Suppressor macrophage (primary cell): ENCODE data around the gene CFAP44.
"Not testable (repeated sequence)": the region's sequence is repeated elsewhere in the genome, so short reads cannot be mapped to it uniquely, and the experiment has no call there.

Source experiments
- DNase-seq, 4 experiments: peaks; one replicate each; pipeline ENCODE4 v3.0.0-alpha.2; 2020 to 2022
- total RNA-seq, 17 experiments: gene quantifications; one replicate each; lab custom pipeline; 2026; ENCODE audit warnings: mixed read lengths in 6 of 17, inconsistent platforms in 3 of 17; lab: John Stamatoyannopoulos, UW

CFAP44 gene, protein sequence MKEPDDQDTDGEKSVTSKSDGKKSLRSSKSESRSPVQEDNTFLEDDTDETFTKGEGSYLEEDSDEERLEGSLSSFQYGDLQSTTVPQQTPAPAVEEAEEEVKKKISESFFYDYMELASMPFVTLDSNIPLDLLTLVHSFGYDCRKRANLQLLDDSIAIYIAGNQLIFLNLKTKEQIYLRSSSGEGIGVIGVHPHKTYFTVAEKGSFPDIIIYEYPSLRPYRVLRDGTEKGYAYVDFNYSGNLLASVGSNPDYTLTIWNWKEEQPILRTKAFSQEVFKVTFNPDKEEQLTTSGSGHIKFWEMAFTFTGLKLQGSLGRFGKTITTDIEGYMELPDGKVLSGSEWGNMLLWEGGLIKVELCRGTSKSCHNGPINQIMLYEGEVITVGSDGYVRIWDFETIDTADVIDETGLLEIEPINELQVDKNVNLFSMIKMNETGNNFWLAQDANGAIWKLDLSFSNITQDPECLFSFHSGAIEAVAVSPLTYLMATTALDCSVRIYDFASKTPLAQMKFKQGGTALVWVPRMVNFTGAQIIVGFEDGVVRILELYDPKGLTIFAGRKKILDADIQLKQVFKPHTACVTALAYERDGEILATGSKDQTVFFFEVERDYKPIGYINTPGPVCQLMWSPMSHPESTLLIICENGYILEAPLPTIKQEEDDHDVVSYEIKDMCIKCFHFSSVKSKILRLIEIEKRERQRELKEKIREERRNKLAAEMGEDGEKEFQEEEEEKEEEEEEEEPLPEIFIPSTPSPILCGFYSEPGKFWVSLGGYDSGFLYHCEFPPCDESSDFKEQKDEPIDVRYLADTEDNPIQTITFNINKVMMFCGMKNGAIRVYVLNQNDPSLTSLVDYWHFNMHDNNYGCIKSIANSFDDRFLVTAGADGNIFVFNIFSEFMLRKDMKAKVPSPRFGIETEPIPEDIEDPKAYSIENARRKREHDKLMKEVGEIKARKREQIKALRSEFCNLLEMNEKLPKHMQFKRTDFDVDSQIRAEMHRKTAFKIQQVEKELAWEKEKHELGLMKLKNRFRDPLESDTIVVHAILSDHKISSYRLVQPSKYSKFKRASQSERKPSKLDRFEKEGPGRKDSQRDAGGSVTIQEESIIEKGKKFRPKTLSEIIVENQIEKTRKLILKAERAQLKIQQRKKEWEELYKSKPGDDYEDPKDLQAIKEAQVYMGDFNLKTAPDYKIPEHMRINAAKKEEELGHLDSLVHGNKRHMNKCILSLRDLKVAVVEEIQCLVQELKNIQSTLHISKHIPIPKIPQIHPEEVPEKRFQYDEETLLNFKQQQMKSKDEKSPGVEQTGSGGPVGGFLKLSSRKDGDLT (N-terminal part only)
- 0.35 to 8.5 (median 3.6) reads per million in 17 experiments for total RNA-seq

- DNase-seq = peak; percentile 58 to 84 (median 67)
Measured at GRCh38 chr3:113441051-113441770, at the start of gene CFAP44. TSS of gene CFAP44 (minus strand) at chr3:113441493. CDS start at chr3:113433664, 7,829 bp downstream.

DNA sequence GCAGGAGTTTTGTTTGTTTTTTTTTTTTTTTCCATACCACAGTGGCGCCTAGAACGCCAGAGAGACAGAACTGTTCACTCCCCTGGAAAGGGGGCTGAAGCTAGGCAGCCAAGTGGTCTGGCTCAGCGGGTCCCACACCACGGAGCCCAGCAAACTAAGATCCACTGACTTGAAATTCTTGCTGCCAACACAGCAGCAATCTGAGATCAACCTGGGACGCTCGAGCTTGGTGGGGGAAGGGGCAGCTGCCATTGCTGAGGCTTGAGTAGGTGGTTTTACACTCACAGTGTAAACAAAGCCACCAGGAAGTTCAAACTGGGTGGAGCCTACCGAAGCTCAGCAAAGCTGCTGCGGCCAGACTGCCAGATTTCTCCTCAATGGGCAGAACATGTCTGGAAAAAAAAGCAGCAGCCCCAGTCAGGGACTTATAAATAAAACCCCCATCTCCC, 43.9 kb upstream of the CFAP44 start:
- DNase-seq = no peak

- DNase-seq = no peak
Measured at GRCh38 chr3:113468539-113468938, 27.2 kb upstream of the CFAP44 start.

- no peak for DNase-seq
Measured at GRCh38 chr3:113461488-113461887, 20.2 kb upstream of the CFAP44 start.

DNA sequence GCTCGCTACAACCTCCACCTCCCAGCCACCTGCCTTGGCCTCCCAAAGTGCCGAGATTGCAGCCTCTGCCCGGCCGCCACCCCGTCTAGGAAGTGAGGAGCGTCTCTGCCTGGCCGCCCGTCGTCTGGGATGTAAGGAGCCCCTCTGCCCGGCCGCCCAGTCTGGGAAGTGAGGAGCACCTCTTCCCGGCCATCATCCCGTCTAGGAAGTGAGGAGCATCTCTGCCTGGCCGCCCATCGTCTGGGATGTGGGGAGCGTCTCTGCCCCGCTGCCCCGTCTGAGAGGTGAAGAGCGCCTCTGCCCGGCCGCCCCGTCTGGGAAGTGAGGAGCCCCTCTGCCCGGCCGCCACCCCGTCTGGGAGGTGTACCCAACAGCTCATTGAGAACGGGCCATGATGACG, 17.3 kb upstream of the CFAP44 start:
- not testable (repeated sequence) for DNase-seq

DNA sequence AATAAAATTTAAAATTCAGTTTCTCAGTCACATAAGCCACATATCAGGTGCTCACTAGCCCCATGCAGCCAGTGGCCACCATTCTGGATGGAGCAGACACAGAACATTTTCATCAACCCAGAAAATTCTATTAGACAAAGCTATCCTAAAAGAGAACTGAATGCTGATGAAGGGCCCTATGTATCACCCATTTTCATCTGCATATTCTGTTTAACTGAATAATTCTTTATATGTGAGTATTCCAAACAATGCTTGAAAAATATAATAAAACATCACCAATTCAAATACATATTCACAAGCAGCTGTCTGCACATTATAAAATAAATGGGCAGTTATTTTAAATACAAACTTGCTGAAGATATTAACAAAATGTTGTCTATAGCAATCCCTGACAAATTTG, 14.2 kb upstream of the CFAP44 start:
- no peak for DNase-seq

GRCh38 chr3:113454630-113455029, 13.3 kb upstream of the CFAP44 start:
- DNase-seq = no peak

DNA sequence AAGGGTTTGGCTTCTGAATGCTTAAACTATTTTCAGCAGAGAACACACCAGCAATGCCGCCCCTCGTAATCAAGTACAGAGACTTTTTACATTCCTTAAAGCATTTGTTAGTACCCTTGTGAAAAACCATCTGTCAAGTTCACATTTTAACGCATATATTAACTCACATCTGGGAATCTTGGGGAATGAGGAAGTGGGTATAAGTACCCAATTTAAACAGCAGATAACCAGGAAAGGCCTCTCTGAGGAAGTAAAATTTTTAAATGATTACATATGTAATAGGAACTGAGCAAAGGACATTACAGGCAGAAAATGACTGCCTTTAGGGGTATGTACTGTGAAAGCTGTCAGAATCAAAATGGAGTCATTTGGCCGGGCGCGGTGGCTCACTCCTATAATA, 12.8 kb upstream of the CFAP44 start:
- DNase-seq = peak in 2 of 4 experiments; percentile 10 to 23

DNA sequence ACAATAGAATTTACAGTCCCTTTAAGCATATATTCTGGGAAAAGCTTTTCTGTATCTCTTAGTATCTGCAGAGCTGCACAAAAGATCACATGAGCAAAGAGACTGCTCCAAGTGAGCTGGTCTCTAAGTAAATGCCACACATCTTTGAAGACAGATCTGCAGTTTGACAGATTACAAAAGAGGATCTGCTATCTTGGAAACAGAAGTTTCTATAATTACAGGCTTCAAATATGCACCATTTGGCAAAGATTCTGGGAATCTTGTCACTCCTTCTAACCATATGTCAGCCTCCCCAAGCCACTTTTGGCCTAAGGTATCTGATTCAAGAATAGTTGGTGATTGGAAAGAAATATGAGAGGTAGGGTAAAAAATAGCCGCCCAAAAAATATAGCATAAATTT, 9.6 kb upstream of the CFAP44 start:
- DNase-seq = no peak

GRCh38 chr3:113439606-113440005, 1.7 kb downstream of the CFAP44 start:
- DNase-seq = no peak

- DNase-seq = no peak
Measured at GRCh38 chr3:113438224-113438623, 3.1 kb downstream of the CFAP44 start.

- DNase-seq = no peak
Measured at GRCh38 chr3:113437411-113437810, 3.9 kb downstream of the CFAP44 start.

- DNase-seq = no peak
Measured at GRCh38 chr3:113436809-113437208, 4.5 kb downstream of the CFAP44 start.

DNA sequence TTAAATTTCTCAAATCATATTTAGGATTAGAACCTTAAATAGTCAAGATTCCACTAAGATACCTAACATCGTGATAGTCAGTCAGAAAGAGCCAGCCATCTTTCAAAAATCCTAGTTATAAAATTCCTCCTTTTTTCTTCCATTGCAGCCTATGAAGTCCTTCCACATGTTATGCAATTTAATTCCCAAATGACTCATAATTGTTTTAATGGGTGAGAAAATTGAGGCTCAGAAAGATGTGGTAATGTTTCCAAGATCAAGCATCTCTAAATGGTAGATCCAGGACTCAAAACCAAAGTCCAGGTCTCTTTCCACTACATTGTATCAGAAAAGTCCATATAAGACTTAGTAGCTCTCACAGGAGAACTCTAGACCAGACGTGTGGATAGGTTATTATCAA, 9.5 kb downstream of the CFAP44 start:
- DNase-seq = no peak

GRCh38 chr3:113428581-113428980, 12.7 kb downstream of the CFAP44 start:
- DNase-seq = no peak

DNA sequence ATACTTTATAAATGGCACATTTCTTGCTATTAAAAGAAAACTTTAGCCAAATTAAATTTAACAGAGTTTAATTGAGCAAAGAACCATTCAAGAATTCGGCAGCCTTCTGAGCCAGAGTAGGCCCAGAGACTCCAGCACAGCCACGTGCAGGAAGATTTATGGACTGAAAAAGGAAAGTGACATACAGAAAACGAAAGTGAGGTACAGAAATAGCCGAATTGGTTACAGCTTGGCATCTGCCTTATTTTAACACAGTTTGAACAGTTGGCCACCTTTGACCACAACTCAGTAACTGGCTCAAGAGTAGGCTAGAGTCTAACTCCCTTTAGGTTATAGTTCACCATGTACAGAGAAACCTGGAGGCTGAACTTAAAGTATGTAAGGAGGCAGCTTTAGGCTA, 17.6 kb downstream of the CFAP44 start:
- no peak for DNase-seq

DNA sequence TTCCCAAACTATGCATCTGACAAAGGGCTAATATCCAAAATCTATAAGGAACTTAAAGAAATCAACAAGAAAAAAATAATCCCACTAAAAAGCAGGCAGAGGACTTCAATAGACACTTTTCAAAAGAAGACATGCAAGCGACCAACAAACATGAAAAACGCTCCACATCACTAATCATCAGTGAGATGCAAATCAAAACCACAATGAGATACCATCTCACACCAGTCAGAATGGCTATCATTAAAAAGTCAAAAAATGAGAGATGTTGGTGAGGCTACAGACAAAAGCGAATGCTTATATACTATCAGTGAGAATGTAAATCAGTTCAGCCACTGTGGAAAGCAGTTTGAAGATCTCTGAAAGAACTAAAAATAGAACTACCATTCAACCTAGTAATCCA, 20.2 kb downstream of the CFAP44 start:
- DNase-seq = no peak

GRCh38 chr3:113409676-113410075, 31.6 kb downstream of the CFAP44 start:
- DNase-seq = no peak

GRCh38 chr3:113405180-113405579, 36.1 kb downstream of the CFAP44 start:
- DNase-seq = peak; percentile 1 to 68 (median 44)

DNA sequence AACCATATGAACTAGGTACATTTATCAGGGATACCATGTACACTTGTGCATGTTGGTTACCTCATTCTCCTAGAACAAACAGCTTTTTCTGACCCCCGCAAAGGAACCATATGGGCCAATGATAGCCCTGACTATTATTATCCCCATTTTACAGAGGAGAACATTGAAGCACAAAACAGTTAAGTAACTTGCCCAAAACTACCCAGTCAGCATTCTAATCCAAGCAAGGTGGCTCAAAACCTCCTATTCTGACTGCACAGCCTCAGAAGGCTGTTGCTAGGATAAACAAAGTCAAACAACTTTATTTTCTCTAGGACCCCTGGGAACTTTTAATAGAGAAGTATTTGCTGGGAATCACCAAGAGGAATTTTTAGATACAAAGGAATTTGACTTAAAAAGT, 36.7 kb downstream of the CFAP44 start:
- no peak for DNase-seq
